OCI-LY1 (cell line): ENCODE measurements around the gene MRRF.

Experiments used
- H2AFZ ChIP-seq: fragments of 200-600 bp; sonication (generic), shearing (Covaris generic); 2 replicates; pipeline ENCODE4 v1.6.0; 2014; ENCODE audit warnings: antibody characterized with exemption, mild to moderate bottlenecking, low read length
- H3F3A ChIP-seq: fragments of 200-600 bp; sonication (generic), shearing (Covaris generic); 2 replicates; pipeline ENCODE4 v1.6.0; 2014; ENCODE audit warnings: mild to moderate bottlenecking, antibody characterized with exemption, low read length, moderate library complexity; ENCODE audit not compliant: insufficient read depth
- H3K27ac ChIP-seq: fragments of 200-600 bp; sonication (generic); 2 replicates; pipeline ENCODE4 v1.5.1; 2014; ENCODE audit warnings: low read length, mixed run types, mild to moderate bottlenecking, low read depth; ENCODE audit not compliant: poor library complexity, severe bottlenecking
- H3K27me3 ChIP-seq: fragments of 200-600 bp; sonication (generic); 2 replicates; pipeline ENCODE4 v1.6.0; 2014; ENCODE audit warnings: antibody characterized with exemption, mild to moderate bottlenecking, low read length, moderate library complexity; ENCODE audit not compliant: insufficient read depth
- H3K36me3 ChIP-seq: fragments of 200-600 bp; sonication (generic); 2 replicates; pipeline ENCODE4 v1.6.1; 2014; ENCODE audit warnings: mild to moderate bottlenecking, antibody characterized with exemption, low read length, moderate library complexity, mixed read lengths; ENCODE audit not compliant: insufficient read depth
- H3K4me1 ChIP-seq: fragments of 200-600 bp; sonication (generic); 2 replicates; pipeline ENCODE4 v1.5.1; 2014; ENCODE audit warnings: mild to moderate bottlenecking, low read length, moderate library complexity; ENCODE audit not compliant: insufficient read depth, severe bottlenecking
- H3K4me2 ChIP-seq: fragments of 200-600 bp; sonication (generic), shearing (Covaris generic); 2 replicates; pipeline ENCODE4 v1.6.1; 2014; ENCODE audit warnings: low read length
- H3K4me3 ChIP-seq: fragments of 200-600 bp; sonication (generic); 2 replicates; pipeline ENCODE4 v1.5.1; 2014; ENCODE audit warnings: low read length, low read depth, mild to moderate bottlenecking, mixed read lengths; ENCODE audit not compliant: poor library complexity, severe bottlenecking
- H3K79me2 ChIP-seq: fragments of 200-600 bp; shearing (Covaris generic); 2 replicates; pipeline ENCODE4 v1.6.1; 2016; ENCODE audit warnings: mixed run types, low read length, mixed read lengths; ENCODE audit not compliant: insufficient read depth
- H3K9ac ChIP-seq: fragments of 200-600 bp; sonication (generic), shearing (Covaris generic); 2 replicates; pipeline ENCODE4 v1.6.1; 2014; ENCODE audit warnings: mild to moderate bottlenecking, low read length, mixed read lengths
- H3K9me2 ChIP-seq: fragments of 200-600 bp; sonication (generic), shearing (Covaris generic); 2 replicates; pipeline ENCODE4 v1.6.1; 2014; ENCODE audit warnings: low read depth, mild to moderate bottlenecking, low read length, mixed read lengths
- H3K9me3 ChIP-seq: fragments of 200-600 bp; shearing (Covaris generic); 2 replicates; pipeline ENCODE4 v1.6.1; 2014; ENCODE audit warnings: low read length, mixed read lengths
- H4K20me1 ChIP-seq: fragments of 200-600 bp; sonication (generic), shearing (Covaris generic); 2 replicates; pipeline ENCODE4 v1.6.0; 2016; ENCODE audit warnings: mild to moderate bottlenecking, low read length; ENCODE audit not compliant: insufficient read depth
- EZH2 ChIP-seq: fragments of 200-600 bp; sonication (generic), shearing (Covaris generic); IDR thresholded peaks from 2 replicates; pipeline ENCODE4 v1.8.0; 2017; ENCODE audit warnings: borderline replicate concordance, mixed run types, mild to moderate bottlenecking, antibody characterized with exemption, low read length, moderate library complexity, mixed read lengths
- TF ChIP-seq, protein P1 (sequence below): fragments of 200-600 bp; sonication (generic), shearing (Covaris generic); IDR thresholded peaks from 2 replicates; pipeline ENCODE4 v1.5.1; 2017; ENCODE audit warnings: mild to moderate bottlenecking, antibody characterized with exemption, low read length, moderate library complexity, mixed read lengths

Gene MRRF

DNA sequence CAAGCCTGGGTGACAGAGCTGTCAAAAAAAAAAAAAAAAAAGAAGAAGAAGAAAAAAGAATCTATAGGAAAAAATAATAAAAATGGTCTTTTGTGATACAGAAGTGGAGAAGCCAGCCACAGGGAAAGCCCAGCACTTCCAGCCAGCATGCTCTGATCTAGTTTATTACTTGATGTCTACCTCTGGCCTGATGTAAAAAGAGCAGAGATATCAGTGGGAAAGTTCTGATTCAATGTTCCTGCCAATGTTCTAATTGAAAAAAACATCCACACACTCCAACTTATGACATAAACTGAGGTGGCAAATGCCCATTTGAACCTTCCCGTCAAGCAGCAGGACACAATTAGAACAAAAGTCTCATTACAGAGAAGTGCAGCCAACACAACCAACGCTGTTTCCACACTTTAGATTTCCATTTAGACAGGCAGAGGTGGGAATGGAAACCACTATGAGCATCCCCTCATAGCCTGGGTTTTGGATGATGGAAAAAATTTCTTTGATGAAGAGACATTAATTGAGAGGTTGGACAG lies 5.7 kb upstream of the MRRF start:
- H3K79me2 ChIP-seq = peaks cover 13% of the 10 kb centered on the region
- H3K27me3 ChIP-seq = no peaks in the 10 kb centered on the region
- H4K20me1 ChIP-seq = no peaks in the 10 kb centered on the region; the same call in 1 of the 2 replicates

DNA sequence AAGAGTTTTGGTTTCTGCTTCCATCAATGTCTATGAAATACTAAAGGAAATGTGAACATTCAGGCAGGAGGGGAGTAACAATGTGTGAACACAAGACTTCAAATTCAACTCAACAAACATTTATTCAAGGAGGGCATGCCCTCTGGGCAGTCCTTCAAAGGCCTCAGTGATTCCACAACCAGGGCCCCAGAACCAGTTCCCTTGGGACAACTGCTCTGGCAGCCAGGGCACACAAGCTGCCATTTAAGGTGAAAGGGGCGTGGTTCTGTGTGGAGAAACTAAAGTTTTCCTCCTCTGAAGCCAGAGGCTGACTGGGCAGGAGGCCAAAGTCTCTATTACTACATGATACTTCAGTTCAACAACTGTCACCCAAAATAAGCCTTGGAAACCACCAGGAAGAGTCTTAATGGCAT lies 3.2 kb upstream of the MRRF start:
- Histone ChIP-seq H3K9me3 (no peaks in the 10 kb centered on the region), H3K9ac (no peak overlapping the region), H2AFZ (no peak overlapping the region), H3K9me2 (no peaks in the 10 kb centered on the region), H3K4me1 (peaks cover 30% of the 10 kb centered on the region), H4K20me1 (no peaks in the 10 kb centered on the region; the same call in 1 of the 2 replicates), H3K4me3 (no peak overlapping the region), H3K27ac (no peak overlapping the region), H3K79me2 (peaks cover 29% of the 10 kb centered on the region), H3K27me3 (no peaks in the 10 kb centered on the region), H3F3A (no peaks in the 10 kb centered on the region), H3K4me2 (no peak overlapping the region), H3K36me3 (peaks cover 45% of the 10 kb centered on the region)
- TF ChIP-seq, protein P1, sequence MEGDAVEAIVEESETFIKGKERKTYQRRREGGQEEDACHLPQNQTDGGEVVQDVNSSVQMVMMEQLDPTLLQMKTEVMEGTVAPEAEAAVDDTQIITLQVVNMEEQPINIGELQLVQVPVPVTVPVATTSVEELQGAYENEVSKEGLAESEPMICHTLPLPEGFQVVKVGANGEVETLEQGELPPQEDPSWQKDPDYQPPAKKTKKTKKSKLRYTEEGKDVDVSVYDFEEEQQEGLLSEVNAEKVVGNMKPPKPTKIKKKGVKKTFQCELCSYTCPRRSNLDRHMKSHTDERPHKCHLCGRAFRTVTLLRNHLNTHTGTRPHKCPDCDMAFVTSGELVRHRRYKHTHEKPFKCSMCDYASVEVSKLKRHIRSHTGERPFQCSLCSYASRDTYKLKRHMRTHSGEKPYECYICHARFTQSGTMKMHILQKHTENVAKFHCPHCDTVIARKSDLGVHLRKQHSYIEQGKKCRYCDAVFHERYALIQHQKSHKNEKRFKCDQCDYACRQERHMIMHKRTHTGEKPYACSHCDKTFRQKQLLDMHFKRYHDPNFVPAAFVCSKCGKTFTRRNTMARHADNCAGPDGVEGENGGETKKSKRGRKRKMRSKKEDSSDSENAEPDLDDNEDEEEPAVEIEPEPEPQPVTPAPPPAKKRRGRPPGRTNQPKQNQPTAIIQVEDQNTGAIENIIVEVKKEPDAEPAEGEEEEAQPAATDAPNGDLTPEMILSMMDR = no peak
- TF ChIP-seq EZH2 = no peak

More for the DNA sequence above, 5.7 kb upstream of the MRRF start:
- TF ChIP-seq, protein P1 = no peak
- no peak for TF ChIP-seq EZH2
- H3K4me2 ChIP-seq = no peak overlapping the region
- H2AFZ ChIP-seq = no peak overlapping the region
- H3K9me2 ChIP-seq = no peaks in the 10 kb centered on the region
- H3K27ac ChIP-seq = no peak overlapping the region
- H3K4me1 ChIP-seq = peaks cover 18% of the 10 kb centered on the region
- no peaks in the 10 kb centered on the region for H3K9me3 ChIP-seq
- no peak overlapping the region for H3K9ac ChIP-seq
- H3F3A ChIP-seq = no peaks in the 10 kb centered on the region
- H3K36me3 ChIP-seq = peaks cover 57% of the 10 kb centered on the region
- H3K4me3 ChIP-seq = no peak overlapping the region

- H3K36me3 ChIP-seq = peaks cover 42% of the 10 kb centered on the region
- H3K4me2 ChIP-seq = peak overlapping the region; percentile 4; the same call in 1 of the 2 replicates
- H3K9me2 ChIP-seq = no peaks in the 10 kb centered on the region
- no peaks in the 10 kb centered on the region for H3F3A ChIP-seq
- H3K27me3 ChIP-seq = no peaks in the 10 kb centered on the region
- no peak overlapping the region for H3K9ac ChIP-seq
- H2AFZ ChIP-seq = no peak overlapping the region
- TF ChIP-seq EZH2 = no peak
- H3K79me2 ChIP-seq = peaks cover 30% of the 10 kb centered on the region
- no peaks in the 10 kb centered on the region for H3K9me3 ChIP-seq
- peaks cover 32% of the 10 kb centered on the region for H3K4me1 ChIP-seq
- no peak overlapping the region for H3K27ac ChIP-seq
- no peaks in the 10 kb centered on the region for H4K20me1 ChIP-seq
- H3K4me3 ChIP-seq = no peak overlapping the region
Measured at GRCh38 chr9:122262073-122262472, 2.6 kb upstream of the MRRF start.
